OCI-M2 (cell line): Measurements from ENCODE around the gene PTK7.

Experiments
- DNase-seq: peaks from one replicate; lab custom pipeline; 2025; ENCODE audit not compliant: unreplicated experiment; lab: John Stamatoyannopoulos, UW

The PTK7 gene

GRCh38 chr6:43142101-43142500, 66.0 kb downstream of the PTK7 start:
- DNase-seq = no peak

GRCh38 chr6:43143235-43144128, 67.4 kb downstream of the PTK7 start:
- peak; percentile 6 for DNase-seq

- no peak for DNase-seq
Measured at GRCh38 chr6:43144879-43145278, 68.8 kb downstream of the PTK7 start.

DNA sequence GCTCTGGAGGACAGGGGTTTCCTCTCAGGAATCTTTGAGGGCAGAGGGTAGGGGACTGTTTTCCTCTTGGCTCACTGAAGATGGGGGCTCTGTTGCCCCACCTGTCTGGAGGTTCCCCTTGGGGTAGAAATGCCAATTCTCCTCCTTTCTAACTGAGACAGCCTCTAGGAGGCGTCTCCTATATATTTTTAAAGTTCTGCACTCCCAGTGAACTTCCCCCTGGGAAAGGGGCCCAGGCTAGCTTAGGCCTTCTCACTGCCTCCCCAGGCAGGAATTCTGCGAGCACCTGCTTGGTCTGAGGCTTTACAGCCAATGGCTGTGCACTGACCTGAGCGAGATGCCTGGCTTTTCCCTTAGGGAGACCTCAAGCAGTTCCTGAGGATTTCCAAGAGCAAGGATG, 70.1 kb downstream of the PTK7 start:
- no peak for DNase-seq

DNA sequence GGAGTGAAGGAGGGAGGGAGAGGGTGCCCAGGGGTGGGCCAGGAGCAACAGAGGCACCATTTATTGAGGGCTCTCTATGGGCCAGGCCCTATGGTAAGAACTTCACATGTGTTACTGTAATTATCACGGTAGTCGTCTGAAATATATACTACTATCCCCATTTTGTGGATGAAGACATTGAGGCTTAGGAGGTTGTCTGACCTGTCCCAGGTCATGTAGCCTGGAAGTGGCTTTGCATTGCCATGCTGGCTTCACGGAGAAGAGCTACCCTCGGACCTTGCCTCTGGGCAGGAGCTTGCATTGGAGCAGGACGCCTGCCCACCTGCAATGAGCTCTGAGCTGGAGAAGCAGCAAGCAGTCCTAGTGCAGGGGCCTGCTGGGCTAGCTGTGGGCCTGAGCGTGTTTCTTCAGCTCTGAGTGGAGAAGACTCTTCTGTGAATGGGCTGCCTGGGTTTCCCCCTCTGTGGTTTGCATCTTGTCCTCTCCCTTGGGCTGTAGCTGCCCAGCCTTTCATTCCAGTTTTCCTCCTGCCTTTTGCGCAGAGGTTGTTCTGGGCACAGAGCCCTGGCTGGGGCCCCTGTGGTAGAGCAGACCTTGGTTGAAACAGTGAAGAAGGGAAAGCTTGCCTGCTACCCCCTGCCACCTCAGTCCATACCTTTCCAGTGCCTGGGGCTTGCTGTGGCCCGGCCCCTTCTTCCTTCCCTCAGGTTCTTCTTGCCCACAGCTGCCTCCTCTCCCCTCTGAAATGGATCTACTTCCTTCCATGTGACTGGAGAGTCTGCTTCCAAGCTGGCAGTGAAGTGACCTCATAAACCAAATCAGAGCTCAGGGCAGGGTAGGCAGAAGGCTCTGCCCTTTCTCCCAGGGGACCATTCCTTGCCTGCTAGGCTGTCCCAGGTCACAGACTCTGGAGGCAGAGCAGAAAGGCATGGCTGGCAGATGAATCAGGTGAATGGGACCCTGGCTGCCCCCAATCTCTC, 70.9 kb downstream of the PTK7 start:
- no peak for DNase-seq

DNA sequence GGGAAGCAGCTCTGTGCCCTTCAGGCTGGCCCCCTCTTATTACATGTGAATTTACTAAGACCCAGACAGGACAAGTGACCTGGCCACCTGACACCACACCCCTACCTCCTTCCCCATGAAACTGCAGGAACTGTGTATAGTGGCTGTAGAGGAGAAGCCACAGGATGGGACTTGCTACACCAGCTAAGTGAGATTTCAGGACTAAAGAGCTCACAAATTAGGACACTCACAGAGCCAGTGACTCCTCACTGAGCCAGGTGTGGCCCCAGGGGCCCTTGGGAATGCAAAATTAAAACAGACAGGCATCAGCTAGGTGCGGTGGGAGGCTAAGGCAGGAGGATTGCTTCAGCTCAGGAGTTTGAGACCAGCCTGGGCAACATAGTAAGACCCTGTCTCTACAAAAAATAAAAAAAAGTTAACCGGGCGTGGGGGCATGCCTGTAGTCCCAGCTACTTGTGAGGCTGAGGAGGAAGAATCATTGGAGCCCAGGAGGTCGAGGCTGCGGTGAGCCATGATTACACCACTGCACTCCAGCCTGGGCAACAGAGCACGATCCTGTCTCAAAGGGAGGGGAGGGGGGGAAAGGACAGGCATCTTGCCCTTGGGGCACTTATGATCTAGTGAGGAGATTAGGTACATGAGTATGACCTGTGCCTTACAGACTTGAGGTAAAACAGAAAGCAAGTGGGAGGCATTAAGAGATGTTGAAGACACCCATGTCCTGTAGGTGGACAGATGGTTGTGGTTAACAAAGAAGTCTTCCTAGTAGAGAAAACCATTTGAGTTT, 71.8 kb downstream of the PTK7 start:
- DNase-seq = no peak

DNA sequence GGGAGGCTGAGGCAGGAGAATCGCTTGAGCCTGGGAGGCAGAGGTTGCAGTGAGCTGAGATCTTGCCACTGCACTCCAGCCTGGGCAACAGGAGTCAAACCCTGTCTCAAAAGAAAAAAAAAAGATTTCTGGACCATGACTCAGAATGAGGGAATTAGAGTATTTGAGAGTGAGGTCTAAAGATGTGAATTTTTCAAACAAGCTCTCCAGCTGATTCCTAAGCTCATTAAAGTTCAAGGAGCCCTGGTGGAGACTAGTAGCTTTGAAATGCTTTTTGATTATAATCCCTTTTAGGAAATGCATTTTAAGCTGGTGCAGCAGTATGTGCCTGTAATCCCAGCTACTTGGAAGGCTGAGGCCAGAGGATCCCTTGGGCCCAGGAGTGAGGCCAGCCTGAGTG, 73.2 kb downstream of the PTK7 start:
- no peak for DNase-seq

GRCh38 chr6:43150051-43150751, 74.1 kb downstream of the PTK7 start:
- no peak for DNase-seq

GRCh38 chr6:43159599-43159998, 83.5 kb downstream of the PTK7 start:
- DNase-seq = no peak

GRCh38 chr6:43163899-43164298, 87.8 kb downstream of the PTK7 start:
- no peak for DNase-seq

- no peak for DNase-seq
Measured at GRCh38 chr6:43170417-43170930, 94.4 kb downstream of the PTK7 start.

DNA sequence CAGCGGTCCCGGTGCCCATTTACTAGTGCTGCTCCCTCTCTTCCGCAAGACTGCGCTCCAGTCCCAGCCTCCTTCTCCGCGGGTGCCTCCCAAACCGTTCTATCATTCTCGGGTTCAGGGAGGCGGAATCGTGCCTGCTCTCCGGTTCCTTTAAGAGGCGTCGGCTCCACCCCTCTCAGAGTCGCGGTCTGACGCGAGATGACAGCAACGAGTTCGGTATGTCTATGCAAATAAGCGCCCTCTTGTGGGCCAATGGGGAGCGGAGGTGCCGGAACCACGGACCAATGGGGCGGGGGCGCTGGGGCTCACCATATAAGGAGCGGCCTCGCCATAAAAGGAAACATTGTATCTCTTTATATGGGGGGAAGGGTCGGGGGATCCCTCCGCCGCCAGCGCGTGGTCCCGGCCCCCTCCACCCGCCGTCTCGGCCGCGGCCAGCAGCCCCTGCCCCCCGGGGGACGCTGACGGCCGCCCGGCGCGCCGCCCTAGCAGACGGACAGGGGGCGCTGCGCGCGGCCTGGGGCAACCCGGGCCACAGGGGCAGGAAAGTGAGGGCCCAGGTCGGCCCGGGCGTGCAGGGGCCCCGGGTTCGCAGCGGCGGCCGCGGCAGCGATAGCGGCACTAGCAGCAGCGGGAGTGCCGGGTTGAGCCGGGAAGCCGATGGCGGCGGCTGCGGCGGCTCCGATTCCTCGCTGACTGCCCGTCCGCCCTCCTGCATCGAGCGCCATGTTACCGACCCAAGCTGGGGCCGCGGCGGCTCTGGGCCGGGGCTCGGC, 95.0 kb downstream of the PTK7 start, which contains the start of gene SRF:
TSS of gene SRF (plus strand) at position 339 of the 776 bp plus-strand sequence. CDS start at position 727, 388 bp downstream.
- peak; percentile 96 for DNase-seq

DNA sequence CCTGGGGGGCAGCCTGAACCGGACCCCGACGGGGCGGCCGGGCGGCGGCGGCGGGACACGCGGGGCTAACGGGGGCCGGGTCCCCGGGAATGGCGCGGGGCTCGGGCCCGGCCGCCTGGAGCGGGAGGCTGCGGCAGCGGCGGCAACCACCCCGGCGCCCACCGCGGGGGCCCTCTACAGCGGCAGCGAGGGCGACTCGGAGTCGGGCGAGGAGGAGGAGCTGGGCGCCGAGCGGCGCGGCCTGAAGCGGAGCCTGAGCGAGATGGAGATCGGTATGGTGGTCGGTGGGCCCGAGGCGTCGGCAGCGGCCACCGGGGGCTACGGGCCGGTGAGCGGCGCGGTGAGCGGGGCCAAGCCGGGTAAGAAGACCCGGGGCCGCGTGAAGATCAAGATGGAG, 95.6 kb downstream of the PTK7 start:
- no peak for DNase-seq

- DNase-seq = no peak
Measured at GRCh38 chr6:43172104-43173007, 96.2 kb downstream of the PTK7 start.

DNA sequence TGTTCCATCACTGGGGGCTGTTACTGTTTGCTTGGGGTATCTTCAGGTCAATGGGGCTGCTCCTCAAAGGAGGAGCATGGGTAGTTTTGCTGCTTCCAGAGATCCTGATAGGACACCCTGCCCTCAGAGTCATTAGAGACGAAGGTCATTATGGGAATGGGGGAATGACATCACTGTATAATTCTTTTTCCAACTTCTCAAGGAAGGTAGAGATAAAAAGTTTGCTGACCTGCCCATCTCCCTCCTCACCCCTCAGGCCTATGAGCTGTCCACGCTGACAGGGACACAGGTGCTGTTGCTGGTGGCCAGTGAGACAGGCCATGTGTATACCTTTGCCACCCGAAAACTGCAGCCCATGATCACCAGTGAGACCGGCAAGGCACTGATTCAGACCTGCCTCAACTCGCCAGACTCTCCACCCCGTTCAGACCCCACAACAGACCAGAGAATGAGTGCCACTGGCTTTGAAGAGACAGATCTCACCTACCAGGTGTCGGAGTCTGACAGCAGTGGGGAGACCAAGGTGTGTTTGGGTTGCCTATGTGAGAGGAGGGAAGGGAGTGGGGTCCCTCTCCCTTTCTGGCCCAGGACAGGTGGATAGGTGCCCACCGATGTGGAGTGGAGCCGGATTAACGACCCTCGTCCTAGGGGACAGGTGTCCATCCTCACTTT, 97.6 kb downstream of the PTK7 start:
- DNase-seq = no peak

GRCh38 chr6:43174263-43175112, 98.4 kb downstream of the PTK7 start:
- no peak for DNase-seq
